ENCODE results near the gene TNFAIP8L1. TPM values are rescaled to one million over a fixed set of nuclear protein-coding genes. Genes with fewer than 3 reads are reported as not detected.

The TNFAIP8L1 gene
- 1.2 and 1.4 TPM in 2 replicates for total RNA-seq

GRCh38 chr19:4638828-4639530 is at the start of gene TNFAIP8L1:
Gene TNFAIP8L1 (plus strand): TSS chr19:4639516. CDS start chr19:4651870, 12,354 bp downstream.

GRCh38 chr19:4669723-4670480 is 30.6 kb downstream of the TNFAIP8L1 start, which contains the start of gene MYDGF:
Gene MYDGF (minus strand): TSS chr19:4670342. CDS start chr19:4670334, 8 bp downstream.

Other genes starting within 250 kb of the TNFAIP8L1 start
- gene SH3GL1, start 239.0 kb upstream of the TNFAIP8L1 start, total RNA-seq: 25.2 and 31.7 TPM in 2 replicates
- gene CHAF1A, start 236.9 kb upstream of the TNFAIP8L1 start, total RNA-seq: 3.7 and 6.0 TPM in 2 replicates
- gene UBXN6, start 181.7 kb upstream of the TNFAIP8L1 start, total RNA-seq: 138 and 176 TPM in 2 replicates
- 59.6 and 82.7 TPM in 2 replicates for gene HDGFL2, start 167.2 kb upstream of the TNFAIP8L1 start, total RNA-seq
- gene PLIN4, start 121.0 kb upstream of the TNFAIP8L1 start, total RNA-seq: 0.43 and 2.5 TPM in 2 replicates
- gene PLIN5, start 104.3 kb upstream of the TNFAIP8L1 start, total RNA-seq: not detected in 2 replicates
- gene LRG1, start 99.5 kb upstream of the TNFAIP8L1 start, total RNA-seq: not detected in 2 replicates
- 0.09 and 0.32 TPM in 2 replicates for gene SEMA6B, start 79.8 kb upstream of the TNFAIP8L1 start, total RNA-seq
- gene MYDGF, start 30.8 kb downstream of the TNFAIP8L1 start, total RNA-seq: 182 and 263 TPM in 2 replicates
- 17.3 and 17.8 TPM in 2 replicates for gene DPP9, start 84.3 kb downstream of the TNFAIP8L1 start, total RNA-seq
- gene FEM1A, start 152.2 kb downstream of the TNFAIP8L1 start, total RNA-seq: 6.3 and 7.6 TPM in 2 replicates
- 1.4 and 1.6 TPM in 2 replicates for gene TICAM1, start 192.2 kb downstream of the TNFAIP8L1 start, total RNA-seq
- 248 and 286 TPM in 2 replicates for gene PLIN3, start 228.2 kb downstream of the TNFAIP8L1 start, total RNA-seq